Upper lobe of left lung (tissue), 4 donors: ENCODE data around the gene ST14.

ENCODE experiments used
- EP300 ChIP-seq, 4 donors: sonication (generic); formaldehyde crosslinking; IDR thresholded peaks; one replicate each; pipeline ENCODE4 v1.5.1; 2017; ENCODE audit warnings: antibody characterized with exemption in 4 of 4, control low read depth in 2 of 4
- POLR2AphosphoS5 ChIP-seq, 2 donors: sonication (generic); formaldehyde crosslinking; IDR thresholded peaks; one replicate each; pipeline ENCODE4 v1.5.1; 2017; ENCODE audit warnings: antibody characterized with exemption in 2 of 2
- TF ChIP-seq, protein P1 (sequence below), 6 experiments: fragments of 450-650 bp in 4 of 6; fragments of 200-600 bp in 2 of 6; sonication (generic) in 2 of 6; IDR thresholded peaks; one replicate each; pipeline ENCODE4 v1.5.1; 2016 to 2019; ENCODE audit warnings: antibody characterized with exemption in 6 of 6

DNA sequence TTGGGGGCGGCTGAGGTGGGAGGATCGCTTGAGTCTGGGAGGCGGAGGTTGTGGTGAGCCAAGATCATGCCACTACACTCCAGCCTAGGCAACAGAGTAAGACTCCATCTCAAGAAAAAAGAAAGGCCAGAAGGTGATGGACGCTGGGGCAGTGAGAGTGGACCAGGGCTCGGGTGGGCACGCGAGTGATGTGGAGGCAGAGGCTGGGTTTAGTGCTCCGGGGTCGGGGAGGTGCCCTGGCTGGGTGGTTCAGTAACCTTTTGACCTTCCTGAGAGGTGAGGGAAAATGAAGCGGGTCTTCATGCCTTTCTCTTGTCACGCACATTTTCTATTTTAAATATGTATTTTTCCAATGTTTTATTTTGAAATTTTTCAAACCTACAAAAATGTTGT is 45.1 kb downstream of the ST14 start:
- TF ChIP-seq, protein P1, sequence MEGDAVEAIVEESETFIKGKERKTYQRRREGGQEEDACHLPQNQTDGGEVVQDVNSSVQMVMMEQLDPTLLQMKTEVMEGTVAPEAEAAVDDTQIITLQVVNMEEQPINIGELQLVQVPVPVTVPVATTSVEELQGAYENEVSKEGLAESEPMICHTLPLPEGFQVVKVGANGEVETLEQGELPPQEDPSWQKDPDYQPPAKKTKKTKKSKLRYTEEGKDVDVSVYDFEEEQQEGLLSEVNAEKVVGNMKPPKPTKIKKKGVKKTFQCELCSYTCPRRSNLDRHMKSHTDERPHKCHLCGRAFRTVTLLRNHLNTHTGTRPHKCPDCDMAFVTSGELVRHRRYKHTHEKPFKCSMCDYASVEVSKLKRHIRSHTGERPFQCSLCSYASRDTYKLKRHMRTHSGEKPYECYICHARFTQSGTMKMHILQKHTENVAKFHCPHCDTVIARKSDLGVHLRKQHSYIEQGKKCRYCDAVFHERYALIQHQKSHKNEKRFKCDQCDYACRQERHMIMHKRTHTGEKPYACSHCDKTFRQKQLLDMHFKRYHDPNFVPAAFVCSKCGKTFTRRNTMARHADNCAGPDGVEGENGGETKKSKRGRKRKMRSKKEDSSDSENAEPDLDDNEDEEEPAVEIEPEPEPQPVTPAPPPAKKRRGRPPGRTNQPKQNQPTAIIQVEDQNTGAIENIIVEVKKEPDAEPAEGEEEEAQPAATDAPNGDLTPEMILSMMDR (IDR thresholded peaks at IDR 0.05): no peak
- TF ChIP-seq POLR2AphosphoS5 (IDR thresholded peaks at IDR 0.05): no peak
- TF ChIP-seq EP300 (IDR thresholded peaks at IDR 0.05): no peak
